T-cell (primary cell): ENCODE data around the gene SYNDIG1. TPM values are rescaled to one million over a fixed set of nuclear protein-coding genes. Genes with fewer than 3 reads are reported as not detected.

Experiments
- ATAC-seq, 4 experiments: fragments of 200-7000 bp in 3 of 4; fragments of 150-1000 bp in 1 of 4; cut with Tn5 transposase; replicated peaks in 1 of 4; 1 replicate in 3 of 4; 2 replicates in 1 of 4; pipeline ENCODE4 v1.10.0; 2021; ENCODE audit warnings: moderate library complexity in 3 of 4, mild to moderate bottlenecking in 2 of 4, moderate number of reproducible peaks in 1 of 4
- CTCF ChIA-PET, 2 donors: fragments of 300-600 bp; sonication (Branson Sonifier 250); formaldehyde crosslinking; loops; one replicate each; lab custom pipeline; 2022; ENCODE audit warnings: antibody characterized with exemption in 2 of 2; lab: Charles Lee
- POLR2A ChIA-PET, 2 donors: fragments of 300-600 bp; sonication (Branson Sonifier 250); formaldehyde crosslinking; loops; one replicate each; lab custom pipeline; 2022; ENCODE audit warnings: antibody characterized with exemption in 2 of 2; lab: Charles Lee
- DNase-seq, 35 experiments: peaks; one replicate each; pipeline versions ENCODE4 v3.0.0 to v3.0.0-alpha.2; 2013 to 2023
- H3K27ac ChIP-seq: one replicate; pipeline ENCODE4 v1.5.1; 2013; ENCODE audit warnings: low read length
- H3K27me3 ChIP-seq, 2 experiments: replicated peaks in 1 of 2; 1 replicate in 1 of 2; 2 replicates in 1 of 2; pipeline versions ENCODE4 v1.6.1 to v1.7.0; 2013; ENCODE audit warnings: low read length in 1 of 2, mixed read lengths in 1 of 2; ENCODE audit not compliant: control insufficient read depth in 2 of 2, insufficient read depth in 2 of 2; ENCODE audit errors: extremely low read depth in 1 of 2
- H3K36me3 ChIP-seq, 2 donors: 1 replicate in 1 of 2; 2 replicates in 1 of 2; pipeline versions ENCODE4 v1.6.1 to v1.7.0; 2013; ENCODE audit warnings: low read length in 1 of 2; ENCODE audit not compliant: control insufficient read depth in 2 of 2, insufficient read depth in 1 of 2; ENCODE audit errors: extremely low read depth in 1 of 2
- H3K4me1 ChIP-seq, 2 experiments: 1 replicate in 1 of 2; 2 replicates in 1 of 2; pipeline versions ENCODE4 v1.6.1 to v1.7.0; 2013; ENCODE audit warnings: low read length in 2 of 2, mixed read lengths in 1 of 2; ENCODE audit not compliant: insufficient read depth in 2 of 2, control insufficient read depth in 1 of 2; ENCODE audit errors: extremely low read depth in 1 of 2
- H3K4me3 ChIP-seq, 2 donors: 1 replicate in 1 of 2; 2 replicates in 1 of 2; pipeline versions ENCODE4 v1.5.1 to v1.7.0; 2013; ENCODE audit warnings: mild to moderate bottlenecking in 2 of 2, low read length in 1 of 2, moderate library complexity in 1 of 2; ENCODE audit not compliant: control insufficient read depth in 1 of 2; ENCODE audit errors: extremely low read depth in 1 of 2
- H3K9me3 ChIP-seq: 2 replicates; pipeline ENCODE4 v1.7.0; 2013
- H3K27ac Mint-ChIP-seq, 2 donors: one replicate each; pipeline ENCODE4 v1.8.0; 2020 to 2021; ENCODE audit warnings: mild to moderate bottlenecking in 2 of 2, mixed read lengths in 2 of 2
- H3K27me3 Mint-ChIP-seq, 2 donors: one replicate each; pipeline ENCODE4 v1.8.0; 2021 to 2022; ENCODE audit warnings: mixed read lengths in 2 of 2
- H3K36me3 Mint-ChIP-seq: one replicate; pipeline ENCODE4 v1.8.0; 2021; ENCODE audit warnings: mixed read lengths
- H3K4me1 Mint-ChIP-seq, 3 donors: one replicate each; pipeline ENCODE4 v1.8.0; 2020 to 2022; ENCODE audit warnings: mixed read lengths in 3 of 3, mild to moderate bottlenecking in 1 of 3
- H3K4me3 Mint-ChIP-seq, 3 donors: one replicate each; pipeline ENCODE4 v1.8.0; 2020 to 2022; ENCODE audit warnings: mild to moderate bottlenecking in 3 of 3, mixed read lengths in 3 of 3, moderate library complexity in 3 of 3
- H3K9me3 Mint-ChIP-seq, 3 donors: one replicate each; pipeline ENCODE4 v1.8.0; 2020 to 2022; ENCODE audit warnings: mixed read lengths in 3 of 3
- WGBS: methylation state at CpG from one replicate; pipeline ENCODE4 v1.1.5; 2013; ENCODE audit warnings: missing lambda C conversion rate; ENCODE audit not compliant: insufficient coverage; 5-methylcytosine and 5-hydroxymethylcytosine counted together
- total RNA-seq, 35 experiments: library from RNA in 6 of 35; stranded (reverse) in 6 of 35; fragments of 120-200 nt in 1 of 35; gene quantifications; one replicate each; pipeline versions ENCODE4 v1.2.1 to v1.2.4 and lab custom pipeline; 2013 to 2026

Gene SYNDIG1
- total RNA-seq, 5 donors from 2014 or later (not counting 1 experiment from before 2014, with no cell fraction given), result not detected

- H3K4me1 Mint-ChIP-seq, result no peaks in the 10 kb centered on the region
- CTCF ChIA-PET, result no interaction called here
- no peaks in the 10 kb centered on the region for H3K4me1 ChIP-seq
- POLR2A ChIA-PET, result no interaction called here
- H3K9me3 ChIP-seq, result no peaks in the 10 kb centered on the region
- no peaks in the 10 kb centered on the region for H3K36me3 Mint-ChIP-seq
- no peak overlapping the region for H3K4me3 Mint-ChIP-seq
- no peak overlapping the region for H3K27ac ChIP-seq
- DNase-seq, result no peak
- H3K27ac Mint-ChIP-seq, result no peak overlapping the region
- H3K27me3 Mint-ChIP-seq, result no peaks in the 10 kb centered on the region
- H3K27me3 ChIP-seq, result peaks cover 0 to 4% of the 10 kb centered on the region in 2 experiments
- H3K9me3 Mint-ChIP-seq, result no peaks in the 10 kb centered on the region
- 77% methylated on average over 7 of the region's 8 CpGs for WGBS
- no peak for ATAC-seq
- H3K36me3 ChIP-seq, result no peaks in the 10 kb centered on the region
- H3K4me3 ChIP-seq, result no peak overlapping the region
Measured at GRCh38 chr20:24675651-24676352, 206.4 kb downstream of the SYNDIG1 start.

DNA sequence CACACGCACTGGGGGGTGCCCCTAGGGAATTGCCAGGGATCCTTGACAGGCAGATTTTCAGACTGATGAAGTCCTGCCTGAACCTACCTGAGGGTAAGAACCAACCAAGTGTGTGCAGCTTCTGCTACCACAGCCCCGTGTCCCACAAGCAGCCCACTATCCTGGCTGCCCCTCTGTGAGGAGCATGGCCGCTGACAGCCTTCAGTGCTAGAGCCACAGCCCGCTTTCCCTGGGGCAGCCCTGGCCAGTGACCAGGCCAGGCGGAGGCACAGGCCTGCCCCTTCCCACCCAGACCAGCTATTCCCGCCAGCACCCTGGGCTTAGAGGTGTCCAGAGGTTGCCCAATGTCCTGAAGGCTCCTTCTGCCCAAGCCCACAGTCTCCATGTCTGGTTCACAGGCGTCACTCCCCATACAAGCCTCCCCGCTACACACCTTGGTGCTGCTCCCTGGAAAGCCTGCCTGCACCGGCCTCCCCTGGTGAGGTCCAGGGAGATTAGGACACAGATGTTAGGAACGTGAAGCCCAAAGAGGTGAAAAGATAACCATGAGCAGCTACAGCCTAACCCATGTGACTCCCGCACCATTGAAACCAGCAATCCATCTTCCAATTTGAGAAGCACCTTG is 207.0 kb downstream of the SYNDIG1 start:
- POLR2A ChIA-PET, result no interaction called here
- H3K4me1 Mint-ChIP-seq, result no peaks in the 10 kb centered on the region
- H3K27ac Mint-ChIP-seq, result no peak overlapping the region
- no peaks in the 10 kb centered on the region for H3K36me3 Mint-ChIP-seq
- Histone ChIP-seq H3K27ac (no peak overlapping the region), H3K36me3 (no peaks in the 10 kb centered on the region), H3K4me3 (no peak overlapping the region), H3K4me1 (no peaks in the 10 kb centered on the region), H3K9me3 (no peaks in the 10 kb centered on the region), H3K27me3 (peaks cover 0 to 4% of the 10 kb centered on the region in 2 experiments)
- ATAC-seq (no peak), DNase-seq (no peak)
- no peaks in the 10 kb centered on the region for H3K27me3 Mint-ChIP-seq
- 82% methylated on average over 8 of the region's 11 CpGs for WGBS
- H3K4me3 Mint-ChIP-seq, result no peak overlapping the region
- no peaks in the 10 kb centered on the region for H3K9me3 Mint-ChIP-seq
- CTCF ChIA-PET, result no interaction called here

DNA sequence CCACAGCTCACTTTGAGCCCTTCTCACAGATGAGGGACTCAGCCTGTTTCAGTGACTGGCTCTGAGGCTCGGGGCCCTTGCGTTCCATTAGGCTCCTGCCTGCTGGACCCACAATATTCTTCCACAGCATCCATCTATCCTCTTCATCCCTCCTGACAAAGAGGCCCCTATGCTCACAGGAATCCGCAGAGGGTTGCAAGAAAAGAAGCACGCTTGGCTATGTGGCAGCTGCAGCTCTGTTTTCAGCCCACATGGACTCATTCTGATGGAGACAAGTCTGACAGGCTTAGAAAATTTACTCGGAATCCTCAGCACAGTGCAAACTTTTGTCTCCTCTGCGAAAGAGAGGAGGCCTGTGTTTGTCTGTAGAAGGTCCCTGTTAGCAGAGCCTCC is 207.5 kb downstream of the SYNDIG1 start:
- Mint-ChIP-seq H3K36me3 (no peaks in the 10 kb centered on the region), H3K4me1 (no peaks in the 10 kb centered on the region), H3K27ac (no peak overlapping the region), H3K4me3 (no peak overlapping the region), H3K27me3 (no peaks in the 10 kb centered on the region), H3K9me3 (no peaks in the 10 kb centered on the region)
- DNase-seq, result no peak
- Histone ChIP-seq H3K9me3 (no peaks in the 10 kb centered on the region), H3K27ac (no peak overlapping the region), H3K36me3 (no peaks in the 10 kb centered on the region), H3K27me3 (peaks cover 0 to 4% of the 10 kb centered on the region in 2 experiments), H3K4me1 (no peaks in the 10 kb centered on the region), H3K4me3 (no peak overlapping the region)
- ChIA-PET CTCF (no interaction called here), POLR2A (no interaction called here)
- 75% methylated on average over 6 of the region's 6 CpGs for WGBS
- ATAC-seq, result no peak

DNA sequence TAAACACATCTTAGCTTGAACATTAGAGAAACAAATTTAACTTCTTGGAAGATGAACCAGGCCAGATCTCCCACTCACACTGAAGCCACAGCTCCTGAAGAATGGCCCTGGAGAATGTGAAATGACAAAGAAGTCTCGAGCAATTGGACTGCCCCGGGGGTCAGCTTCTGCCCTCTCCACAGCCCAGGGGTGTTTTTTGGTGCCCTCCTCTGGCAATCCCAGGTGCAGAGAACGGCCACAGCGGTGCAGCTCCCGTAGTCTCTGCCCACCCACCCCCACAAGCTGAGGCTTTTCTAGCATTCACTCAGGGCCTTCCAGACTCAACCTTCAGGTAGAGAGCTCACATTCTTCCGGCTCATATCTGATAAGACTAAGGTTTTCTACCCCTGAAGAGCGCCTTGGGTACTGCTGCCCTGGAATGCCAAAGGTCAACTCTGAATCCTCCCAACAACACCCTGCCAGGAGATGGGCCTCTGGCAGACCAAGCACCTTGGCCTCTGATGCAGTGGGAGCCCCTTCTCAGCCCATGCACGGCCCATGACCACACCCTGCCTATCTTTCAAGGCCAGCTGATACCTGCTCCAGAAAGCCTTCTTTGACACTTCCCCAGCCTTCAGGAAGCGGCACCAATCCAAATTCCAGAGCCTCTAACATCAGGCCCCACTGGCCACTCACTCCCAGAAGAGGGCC is 208.3 kb downstream of the SYNDIG1 start:
- no peaks in the 10 kb centered on the region for H3K36me3 Mint-ChIP-seq
- 70% methylated on average over 7 of the region's 9 CpGs for WGBS
- H3K4me3 Mint-ChIP-seq, result no peak overlapping the region
- no peaks in the 10 kb centered on the region for H3K4me1 Mint-ChIP-seq
- no peak for DNase-seq
- H3K9me3 ChIP-seq, result no peaks in the 10 kb centered on the region
- no peaks in the 10 kb centered on the region for H3K9me3 Mint-ChIP-seq
- no peak overlapping the region for H3K27ac Mint-ChIP-seq
- ATAC-seq, result no peak
- no peak overlapping the region for H3K27ac ChIP-seq
- H3K4me1 ChIP-seq, result no peaks in the 10 kb centered on the region
- ChIA-PET CTCF (no interaction called here), POLR2A (no interaction called here)
- peaks cover 0 to 4% of the 10 kb centered on the region in 2 experiments for H3K27me3 ChIP-seq
- H3K4me3 ChIP-seq, result no peak overlapping the region
- peaks cover 1 to 3% of the 10 kb centered on the region in 2 donors for H3K27me3 Mint-ChIP-seq
- no peaks in the 10 kb centered on the region for H3K36me3 ChIP-seq

GRCh38 chr20:24678351-24679106 is 209.1 kb downstream of the SYNDIG1 start:
- Histone ChIP-seq H3K4me3 (no peak overlapping the region), H3K36me3 (no peaks in the 10 kb centered on the region), H3K27me3 (peaks cover 0 to 4% of the 10 kb centered on the region in 2 experiments), H3K4me1 (no peaks in the 10 kb centered on the region), H3K9me3 (no peaks in the 10 kb centered on the region), H3K27ac (no peak overlapping the region)
- ATAC-seq (no peak), DNase-seq (no peak)
- Mint-ChIP-seq H3K9me3 (no peaks in the 10 kb centered on the region), H3K4me1 (no peaks in the 10 kb centered on the region), H3K27me3 (peaks cover 1 to 3% of the 10 kb centered on the region in 2 donors), H3K4me3 (no peak overlapping the region), H3K27ac (no peak overlapping the region), H3K36me3 (no peaks in the 10 kb centered on the region)
- ChIA-PET POLR2A (no interaction called here), CTCF (no interaction called here)
- 81% methylated on average over 8 of the region's 15 CpGs for WGBS

- Mint-ChIP-seq H3K27me3 (peaks cover 1 to 3% of the 10 kb centered on the region in 2 donors), H3K9me3 (no peaks in the 10 kb centered on the region), H3K36me3 (no peaks in the 10 kb centered on the region), H3K4me1 (no peaks in the 10 kb centered on the region), H3K4me3 (no peak overlapping the region), H3K27ac (no peak overlapping the region)
- no peak for ATAC-seq
- Histone ChIP-seq H3K36me3 (no peaks in the 10 kb centered on the region), H3K4me1 (no peaks in the 10 kb centered on the region), H3K27me3 (peaks cover 0 to 4% of the 10 kb centered on the region in 2 experiments), H3K27ac (no peak overlapping the region), H3K9me3 (no peaks in the 10 kb centered on the region), H3K4me3 (no peak overlapping the region)
- WGBS, result 77% methylated on average over 4 of the region's 9 CpGs
- ChIA-PET CTCF (no interaction called here), POLR2A (no interaction called here)
- DNase-seq, result no peak
Measured at GRCh38 chr20:24679448-24680047, 210.1 kb downstream of the SYNDIG1 start.
